K562 (cell line): Measurements from ENCODE around the gene RPL27A. TPM values are rescaled to one million over a fixed set of nuclear protein-coding genes. Genes with fewer than 3 reads are reported as not detected.

Experiments
- ATAC-seq: fragments of 200-7000 bp; cut with Tn5 transposase; 3 replicates; pipeline ENCODE4 v1.9.1; 2020; ENCODE audit warnings: moderate library complexity
- BruUV-seq: library from RNA; stranded (reverse); fragments of 400-500 nt; replicated peaks from 2 replicates; lab custom pipeline; 2021; lab: Mats Ljungman, UMichigan
- CTCF ChIA-PET: fragments of 300-600 bp; formaldehyde crosslinking; extraction: SDS; loops from one replicate; lab custom pipeline; 2021; ENCODE audit warnings: low intra/inter-chr PET ratio; lab: Yijun Ruan, JAX
- POLR2A ChIA-PET: fragments of 300-600, 350-650 bp; sonication (Branson Sonifier 250); formaldehyde crosslinking; extraction: SDS; loops from one replicate; lab custom pipeline; 2021; ENCODE audit warnings: antibody characterized with exemption, inconsistent platforms; lab: Yijun Ruan, JAX
- DNase-seq, 4 experiments: peaks; one replicate each; pipeline versions ENCODE4 v3.0.0 to v3.0.0-alpha.2; 2011 to 2018; ENCODE audit warnings: low spot score in 3 of 4, mixed read lengths in 3 of 4; ENCODE audit errors: extremely low read depth in 1 of 4
- FAIRE-seq: peaks from 2 replicates; lab custom pipeline; 2011; peaks lifted over from hg19 to GRCh38; lab: Jason Lieb, UNC
- H2AFZ ChIP-seq: 2 replicates; pipeline ENCODE4 v1.6.0; 2011; ENCODE audit warnings: low read depth, low read length, control low read depth, inconsistent platforms
- H3K27ac ChIP-seq: fragments of 200-600 bp; 3 replicates; pipeline ENCODE4 v1.8.0; 2011; ENCODE audit warnings: low read depth, mild to moderate bottlenecking, control low read depth, inconsistent platforms, low read length, moderate library complexity, mixed read lengths; ENCODE audit errors: extremely low read depth
- H3K27me3 ChIP-seq, 2 experiments: fragments of 300-600 bp in 1 of 2; 2 replicates in 1 of 2; 3 replicates in 1 of 2; pipeline versions ENCODE4 v1.6.0 to v1.8.0; 2011; ENCODE audit warnings: inconsistent platforms in 2 of 2, low read length in 2 of 2, mild to moderate bottlenecking in 1 of 2, mixed read lengths in 1 of 2, moderate library complexity in 1 of 2; ENCODE audit not compliant: control insufficient read depth in 2 of 2, insufficient read depth in 2 of 2
- H3K36me3 ChIP-seq: fragments of 300-600 bp; 3 replicates; pipeline ENCODE4 v1.8.0; 2011; ENCODE audit warnings: mild to moderate bottlenecking, low read length, inconsistent platforms; ENCODE audit not compliant: control insufficient read depth, insufficient read depth
- H3K4me1 ChIP-seq, 2 experiments: fragments of 200-600 bp in 1 of 2; replicated peaks in 1 of 2; 2 replicates in 1 of 2; 3 replicates in 1 of 2; pipeline versions ENCODE4 v1.5.1 to v1.8.0; 2011; ENCODE audit warnings: inconsistent platforms in 2 of 2, low read length in 2 of 2, mild to moderate bottlenecking in 1 of 2, mixed read lengths in 1 of 2, moderate library complexity in 1 of 2; ENCODE audit not compliant: control insufficient read depth in 2 of 2, insufficient read depth in 2 of 2
- H3K4me2 ChIP-seq: 2 replicates; pipeline ENCODE4 v1.6.1; 2011; ENCODE audit warnings: low read length, control low read depth, inconsistent platforms, mixed read lengths; ENCODE audit not compliant: insufficient read depth
- H3K4me3 ChIP-seq: fragments of 200-600 bp; sonication (generic), shearing (Covaris generic); 2 replicates; pipeline ENCODE4 v1.5.1; 2016; ENCODE audit warnings: control low read depth, inconsistent platforms
- H3K79me2 ChIP-seq: fragments of 200-600 bp; 3 replicates; pipeline ENCODE4 v1.8.0; 2011; ENCODE audit warnings: low read length, inconsistent platforms; ENCODE audit not compliant: control insufficient read depth, insufficient read depth
- H3K9ac ChIP-seq, 2 experiments: 2 replicates each; pipeline versions ENCODE4 v1.6.0 to v1.6.1; 2011; ENCODE audit warnings: low read depth in 2 of 2, low read length in 2 of 2, control low read depth in 1 of 2, inconsistent platforms in 1 of 2, mild to moderate bottlenecking in 1 of 2, mixed read lengths in 1 of 2; ENCODE audit not compliant: insufficient read depth in 1 of 2
- H3K9me1 ChIP-seq: one replicate; pipeline ENCODE4 v1.6.0; 2011; ENCODE audit warnings: inconsistent platforms, mild to moderate bottlenecking, low read length, moderate library complexity; ENCODE audit not compliant: control insufficient read depth, insufficient read depth
- H3K9me3 ChIP-seq: replicated peaks from 2 replicates; pipeline ENCODE4 v1.5.1; 2011; ENCODE audit warnings: low read depth, low read length, inconsistent platforms; ENCODE audit not compliant: control insufficient read depth, insufficient read depth
- H4K20me1 ChIP-seq: replicated peaks from 2 replicates; pipeline ENCODE4 v1.6.1; 2011; ENCODE audit warnings: low read length, inconsistent platforms, mixed read lengths; ENCODE audit not compliant: control insufficient read depth, insufficient read depth
- CHCHD3 ChIP-seq: fragments of 250-450 bp; sonication (Bioruptor Pico); IDR thresholded peaks from 2 replicates; pipeline ENCODE4 v2.1.2; 2022; ENCODE audit warnings: mild to moderate bottlenecking
- GATAD2A ChIP-seq: fragments of 450-650 bp; IDR thresholded peaks from 2 replicates; pipeline ENCODE4 v1.6.1; 2017
- HNRNPUL1 ChIP-seq: fragments of 200-400 bp; formaldehyde crosslinking; IDR thresholded peaks from 2 replicates; pipeline ENCODE4 v1.6.1; 2017; ENCODE audit warnings: low read length
- LEF1 ChIP-seq: fragments of 450-650 bp; IDR thresholded peaks from 2 replicates; pipeline ENCODE4 v1.6.1; 2016; ENCODE audit warnings: mild to moderate bottlenecking
- MYC ChIP-seq, 2 experiments: fragments of 250-450 bp in 1 of 2; sonication (Bioruptor Pico) in 1 of 2; IDR thresholded peaks; 2 replicates each; pipeline versions ENCODE4 v1.5.1 to v1.6.1; 2012 to 2021; ENCODE audit warnings: low read depth in 2 of 2, borderline replicate concordance in 1 of 2, improper control_type of control experiment in 1 of 2, low read length in 1 of 2, mild to moderate bottlenecking in 1 of 2, moderate library complexity in 1 of 2
- NCOR1 ChIP-seq: fragments of 450-650 bp; IDR thresholded peaks from 2 replicates; pipeline ENCODE4 v1.6.1; 2016; ENCODE audit warnings: mild to moderate bottlenecking, moderate library complexity
- NONO ChIP-seq, 2 experiments: fragments of 200-400 bp in 1 of 2; fragments of 450-650 bp in 1 of 2; formaldehyde crosslinking in 1 of 2; IDR thresholded peaks; 2 replicates each; pipeline ENCODE4 v1.6.1; 2017; ENCODE audit warnings: low read depth in 2 of 2, mild to moderate bottlenecking in 2 of 2, moderate library complexity in 2 of 2, low read length in 1 of 2
- POLR2AphosphoS5 ChIP-seq: IDR thresholded peaks from 2 replicates; pipeline ENCODE4 v1.6.1; 2011; ENCODE audit warnings: mild to moderate bottlenecking, low read depth, low read length, moderate library complexity; ENCODE audit not compliant: control insufficient read depth, insufficient read depth
- TAL1 ChIP-seq: fragments of 450-650 bp; IDR thresholded peaks from 2 replicates; pipeline ENCODE4 v1.6.1; 2016; ENCODE audit warnings: mild to moderate bottlenecking
- TCF7L2 ChIP-seq: fragments of 150-350 bp; IDR thresholded peaks from 2 replicates; pipeline ENCODE4 v1.6.1; 2016; ENCODE audit warnings: low read depth, mild to moderate bottlenecking, low read length, moderate library complexity
- TEAD2 ChIP-seq: fragments of 450-650 bp; IDR thresholded peaks from 2 replicates; pipeline ENCODE4 v1.6.1; 2016; ENCODE audit warnings: missing genetic modification characterization, control low read depth, missing compliant biosample characterization
- ZNF12 ChIP-seq: sonication (generic); formaldehyde crosslinking; IDR thresholded peaks from 2 replicates; pipeline ENCODE4 v1.4.0; 2020; ENCODE audit warnings: mild to moderate bottlenecking, missing genetic modification reagents
- ZNF124 ChIP-seq: sonication (generic); formaldehyde crosslinking; IDR thresholded peaks from 2 replicates; pipeline ENCODE4 v1.8.1; 2022; ENCODE audit warnings: missing genetic modification reagents
- ZNF3 ChIP-seq: fragments of 250-450 bp; sonication (Bioruptor Pico); IDR thresholded peaks from 2 replicates; pipeline ENCODE4 v1.5.0; 2021; ENCODE audit warnings: mild to moderate bottlenecking, moderate library complexity
- WGBS: fragments of 100-300 bp; shearing (Covaris generic); methylation state at CpG from one replicate; pipeline ENCODE4 v1.1.6; 2016; ENCODE audit warnings: low coverage, mixed read lengths; ENCODE audit not compliant: insufficient coverage; ENCODE audit errors: missing lambda C conversion rate; 5-methylcytosine and 5-hydroxymethylcytosine counted together
- in situ Hi-C: fragments of 300-500 bp; cut with MboI; formaldehyde crosslinking; loops from 4 replicates; pipeline ENCODE4 v1.15.0; 2018; ENCODE audit warnings: inconsistent platforms, mixed read lengths
- intact Hi-C: fragments of 100-400 bp; cut with micrococcal nuclease; formaldehyde crosslinking; loops from 2 replicates; pipeline ENCODE4 v1.14.2; 2022
- polyA plus RNA-seq, 8 experiments: library from polyadenylated mRNA; depleted of rRNA in 4 of 8; stranded (reverse) in 5 of 8; unstranded in 3 of 8; fragments of >200 nt; fragmentation: Nextera tagmentation in 2 of 8; fragmentation: Illumina TruSeq in 1 of 8; extraction: Ambion mirVana in 2 of 8; extraction: Trizol in 1 of 8; gene quantifications; 2 replicates each; pipeline versions ENCODE4 v1.2.1 to v1.2.3, GENCODE V29; 2011 to 2014; ENCODE audit warnings: inconsistent platforms in 1 of 8, missing spikeins in 1 of 8
- total RNA-seq, 7 experiments: library from RNA; depleted of rRNA in 6 of 7; stranded (reverse); fragments of >200 nt in 6 of 7; fragmentation: Illumina TruSeq in 2 of 7; extraction: Trizol in 2 of 7; gene quantifications; 2 replicates each; pipeline versions ENCODE4 v1.2.1 to v1.2.3, GENCODE V29; 2011 to 2021; ENCODE audit warnings: low replicate concordance in 1 of 7
- TF ChIP-seq, protein P1 (sequence below): fragments of 250-450 bp; sonication (Bioruptor Pico); IDR thresholded peaks from 2 replicates; pipeline ENCODE4 v1.5.0; 2021; ENCODE audit warnings: mild to moderate bottlenecking, borderline replicate concordance
- TF ChIP-seq, protein P2 (sequence below): sonication (generic); formaldehyde crosslinking; IDR thresholded peaks from 2 replicates; pipeline ENCODE4 v1.8.0; 2022; ENCODE audit warnings: mild to moderate bottlenecking, missing genetic modification reagents
- TF ChIP-seq, protein P3 (sequence below): fragments of 250-450 bp; sonication (Bioruptor Pico); IDR thresholded peaks from 2 replicates; pipeline ENCODE4 v1.8.0; 2022; ENCODE audit warnings: inconsistent platforms, mild to moderate bottlenecking, moderate library complexity, borderline replicate concordance
- TF ChIP-seq, protein P4 (sequence below): conservative IDR thresholded peaks from 2 replicates; pipeline ENCODE4 v1.6.1; 2011; ENCODE audit warnings: low read depth, mild to moderate bottlenecking, low read length; ENCODE audit not compliant: control insufficient read depth

The RPL27A gene
- total and polyA plus RNA-seq, 9 of the 15 experiments (the other 6 are each of a cell fraction or from before 2014, with no cell fraction given) = 790 to 4,241 (median 2,267) TPM

- H3K79me2 ChIP-seq = no peaks in the 10 kb centered on the region
- H3K4me2 ChIP-seq = no peak overlapping the region
- H3K9me1 ChIP-seq = peaks cover 3% of the 10 kb centered on the region
- FAIRE-seq (no peak), DNase-seq (no peak), ATAC-seq (no peak)
- no peaks in the 10 kb centered on the region for H3K27me3 ChIP-seq
- H3K36me3 ChIP-seq = peaks cover 20% of the 10 kb centered on the region; the same call in 1 of the 3 replicates
- no peaks in the 10 kb centered on the region for H3K4me1 ChIP-seq
- POLR2A ChIA-PET = interaction anchor here (0.6 to 1.6 kb wide), 6 partner anchors 10 to 989 kb away, joined by 3 to 9 read pairs (median 4); partner anchors contain the start of gene TRIM66
- intact Hi-C loops = no loop called here
- H3K27ac ChIP-seq = no peak overlapping the region
- 80% methylated on average over 4 of the region's 4 CpGs for WGBS
- CTCF ChIA-PET = no interaction called here
- no TSS peak for BruUV-seq
- no peak overlapping the region for H3K4me3 ChIP-seq
- in situ Hi-C loops = no loop called here
- H3K9me3 ChIP-seq = no peaks in the 10 kb centered on the region
- no peaks in the 10 kb centered on the region for H4K20me1 ChIP-seq
- TF ChIP-seq NONO (IDR thresholded peaks at IDR 0.05; ENCODE audit: low read depth in 2 of 2, low read length in 1 of 2) (no peak), POLR2AphosphoS5 (no peak), GATAD2A (no peak), MYC (IDR thresholded peaks at IDR 0.05; ENCODE audit: low read depth, low read length) (no peak), MYC (CRISPR knock-in tag; IDR thresholded peaks at IDR 0.05; ENCODE audit: borderline replicate concordance, low read depth) (no peak), HNRNPUL1 (no peak), ZNF3 (CRISPR knock-in tag) (no peak), CHCHD3 (CRISPR knock-in tag) (no peak), LEF1 (no peak), TCF7L2 (no peak), TEAD2 (no peak), ZNF124 (CRISPR knock-in tag) (no peak), NCOR1 (no peak), TAL1 (no peak), ZNF12 (no peak)
- TF ChIP-seq, protein P1, sequence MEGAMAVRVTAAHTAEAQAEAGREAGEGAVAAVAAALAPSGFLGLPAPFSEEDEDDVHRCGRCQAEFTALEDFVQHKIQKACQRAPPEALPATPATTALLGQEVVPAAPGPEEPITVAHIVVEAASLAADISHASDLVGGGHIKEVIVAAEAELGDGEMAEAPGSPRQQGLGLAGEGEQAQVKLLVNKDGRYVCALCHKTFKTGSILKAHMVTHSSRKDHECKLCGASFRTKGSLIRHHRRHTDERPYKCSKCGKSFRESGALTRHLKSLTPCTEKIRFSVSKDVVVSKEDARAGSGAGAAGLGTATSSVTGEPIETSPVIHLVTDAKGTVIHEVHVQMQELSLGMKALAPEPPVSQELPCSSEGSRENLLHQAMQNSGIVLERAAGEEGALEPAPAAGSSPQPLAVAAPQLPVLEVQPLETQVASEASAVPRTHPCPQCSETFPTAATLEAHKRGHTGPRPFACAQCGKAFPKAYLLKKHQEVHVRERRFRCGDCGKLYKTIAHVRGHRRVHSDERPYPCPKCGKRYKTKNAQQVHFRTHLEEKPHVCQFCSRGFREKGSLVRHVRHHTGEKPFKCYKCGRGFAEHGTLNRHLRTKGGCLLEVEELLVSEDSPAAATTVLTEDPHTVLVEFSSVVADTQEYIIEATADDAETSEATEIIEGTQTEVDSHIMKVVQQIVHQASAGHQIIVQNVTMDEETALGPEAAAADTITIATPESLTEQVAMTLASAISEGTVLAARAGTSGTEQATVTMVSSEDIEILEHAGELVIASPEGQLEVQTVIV (CRISPR knock-in tag) = no peak
- TF ChIP-seq, protein P2, sequence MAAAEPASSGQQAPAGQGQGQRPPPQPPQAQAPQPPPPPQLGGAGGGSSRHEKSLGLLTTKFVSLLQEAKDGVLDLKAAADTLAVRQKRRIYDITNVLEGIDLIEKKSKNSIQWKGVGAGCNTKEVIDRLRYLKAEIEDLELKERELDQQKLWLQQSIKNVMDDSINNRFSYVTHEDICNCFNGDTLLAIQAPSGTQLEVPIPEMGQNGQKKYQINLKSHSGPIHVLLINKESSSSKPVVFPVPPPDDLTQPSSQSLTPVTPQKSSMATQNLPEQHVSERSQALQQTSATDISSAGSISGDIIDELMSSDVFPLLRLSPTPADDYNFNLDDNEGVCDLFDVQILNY (CRISPR knock-in tag) = no peak
- TF ChIP-seq, protein P3, sequence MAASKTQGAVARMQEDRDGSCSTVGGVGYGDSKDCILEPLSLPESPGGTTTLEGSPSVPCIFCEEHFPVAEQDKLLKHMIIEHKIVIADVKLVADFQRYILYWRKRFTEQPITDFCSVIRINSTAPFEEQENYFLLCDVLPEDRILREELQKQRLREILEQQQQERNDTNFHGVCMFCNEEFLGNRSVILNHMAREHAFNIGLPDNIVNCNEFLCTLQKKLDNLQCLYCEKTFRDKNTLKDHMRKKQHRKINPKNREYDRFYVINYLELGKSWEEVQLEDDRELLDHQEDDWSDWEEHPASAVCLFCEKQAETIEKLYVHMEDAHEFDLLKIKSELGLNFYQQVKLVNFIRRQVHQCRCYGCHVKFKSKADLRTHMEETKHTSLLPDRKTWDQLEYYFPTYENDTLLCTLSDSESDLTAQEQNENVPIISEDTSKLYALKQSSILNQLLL (CRISPR knock-in tag) = no peak
- TF ChIP-seq, protein P4, sequence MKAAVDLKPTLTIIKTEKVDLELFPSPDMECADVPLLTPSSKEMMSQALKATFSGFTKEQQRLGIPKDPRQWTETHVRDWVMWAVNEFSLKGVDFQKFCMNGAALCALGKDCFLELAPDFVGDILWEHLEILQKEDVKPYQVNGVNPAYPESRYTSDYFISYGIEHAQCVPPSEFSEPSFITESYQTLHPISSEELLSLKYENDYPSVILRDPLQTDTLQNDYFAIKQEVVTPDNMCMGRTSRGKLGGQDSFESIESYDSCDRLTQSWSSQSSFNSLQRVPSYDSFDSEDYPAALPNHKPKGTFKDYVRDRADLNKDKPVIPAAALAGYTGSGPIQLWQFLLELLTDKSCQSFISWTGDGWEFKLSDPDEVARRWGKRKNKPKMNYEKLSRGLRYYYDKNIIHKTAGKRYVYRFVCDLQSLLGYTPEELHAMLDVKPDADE = no peak
- H2AFZ ChIP-seq = no peak overlapping the region
- no peak overlapping the region for H3K9ac ChIP-seq
Measured at GRCh38 chr11:8671193-8671612, 11.4 kb upstream of the RPL27A start.
